HepG2 (cell line): ENCODE results near the gene SMIM44.

Source experiments
- ATAD3A ChIP-seq: sonication (generic); formaldehyde crosslinking; IDR thresholded peaks from 2 replicates; pipeline ENCODE4 v1.4.0; 2020; ENCODE audit warnings: missing genetic modification reagents
- CBX2 ChIP-seq, 2 experiments: fragments of 200-600 bp in 1 of 2; sonication (generic); formaldehyde crosslinking in 1 of 2; IDR thresholded peaks; 2 replicates each; pipeline versions ENCODE4 v1.7.0 to v1.8.1; 2018 to 2022; ENCODE audit warnings: low read depth in 2 of 2, low read length in 1 of 2, mild to moderate bottlenecking in 1 of 2, missing genetic modification reagents in 1 of 2
- CEBPB ChIP-seq: IDR thresholded peaks from 2 replicates; pipeline ENCODE4 v1.6.1; 2011; ENCODE audit warnings: low read depth, low read length, improper control_type of control experiment, borderline replicate concordance
- KDM6A ChIP-seq: IDR thresholded peaks from 2 replicates; pipeline ENCODE4 v1.6.1; 2016; ENCODE audit warnings: low read depth
- NR1H2 ChIP-seq: sonication (generic); formaldehyde crosslinking; IDR thresholded peaks from 2 replicates; pipeline ENCODE4 v1.8.1; 2022; ENCODE audit warnings: low read depth, missing genetic modification reagents, borderline replicate concordance
- ZBTB34 ChIP-seq: sonication (generic); formaldehyde crosslinking; IDR thresholded peaks from 2 replicates; pipeline ENCODE4 v1.8.0; 2022; ENCODE audit warnings: mild to moderate bottlenecking, missing genetic modification reagents
- ZC3H4 ChIP-seq: sonication (generic); formaldehyde crosslinking; IDR thresholded peaks from 2 replicates; pipeline ENCODE4 v1.4.0; 2020; ENCODE audit warnings: missing genetic modification reagents, borderline replicate concordance
- ZNF460 ChIP-seq: sonication (generic); formaldehyde crosslinking; IDR thresholded peaks from 2 replicates; pipeline ENCODE4 v1.5.1; 2020; ENCODE audit warnings: missing genetic modification reagents, mild to moderate bottlenecking, borderline replicate concordance
- TF ChIP-seq, protein P1 (sequence below): sonication (generic); formaldehyde crosslinking; IDR thresholded peaks from 2 replicates; pipeline ENCODE4 v1.5.0; 2020; ENCODE audit warnings: mild to moderate bottlenecking, missing genetic modification reagents, moderate library complexity

GRCh38 chr19:3521104-3521445 is 37.8 kb upstream of the SMIM44 start:
- no peak for TF ChIP-seq ATAD3A
- TF ChIP-seq ZC3H4 (CRISPR knock-in tag): no peak
- no peak for TF ChIP-seq KDM6A (CRISPR knock-in tag)
- TF ChIP-seq ZNF460: no peak
- TF ChIP-seq NR1H2 (CRISPR knock-in tag): no peak
- TF ChIP-seq CBX2 (IDR thresholded peaks at IDR 0.05; ENCODE audit: low read depth, low read length): no peak
- no peak for TF ChIP-seq CBX2 (CRISPR knock-in tag; IDR thresholded peaks at IDR 0.05; ENCODE audit: low read depth)
- TF ChIP-seq, protein P1, sequence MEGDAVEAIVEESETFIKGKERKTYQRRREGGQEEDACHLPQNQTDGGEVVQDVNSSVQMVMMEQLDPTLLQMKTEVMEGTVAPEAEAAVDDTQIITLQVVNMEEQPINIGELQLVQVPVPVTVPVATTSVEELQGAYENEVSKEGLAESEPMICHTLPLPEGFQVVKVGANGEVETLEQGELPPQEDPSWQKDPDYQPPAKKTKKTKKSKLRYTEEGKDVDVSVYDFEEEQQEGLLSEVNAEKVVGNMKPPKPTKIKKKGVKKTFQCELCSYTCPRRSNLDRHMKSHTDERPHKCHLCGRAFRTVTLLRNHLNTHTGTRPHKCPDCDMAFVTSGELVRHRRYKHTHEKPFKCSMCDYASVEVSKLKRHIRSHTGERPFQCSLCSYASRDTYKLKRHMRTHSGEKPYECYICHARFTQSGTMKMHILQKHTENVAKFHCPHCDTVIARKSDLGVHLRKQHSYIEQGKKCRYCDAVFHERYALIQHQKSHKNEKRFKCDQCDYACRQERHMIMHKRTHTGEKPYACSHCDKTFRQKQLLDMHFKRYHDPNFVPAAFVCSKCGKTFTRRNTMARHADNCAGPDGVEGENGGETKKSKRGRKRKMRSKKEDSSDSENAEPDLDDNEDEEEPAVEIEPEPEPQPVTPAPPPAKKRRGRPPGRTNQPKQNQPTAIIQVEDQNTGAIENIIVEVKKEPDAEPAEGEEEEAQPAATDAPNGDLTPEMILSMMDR: no peak
- no peak for TF ChIP-seq ZBTB34 (CRISPR knock-in tag)
- no peak for TF ChIP-seq CEBPB
